Putamen (tissue), 1 donor: ENCODE data around the gene C8G.
A peak's percentile ranks its signal among the peaks of the same experiment; 100 is the strongest.

ENCODE experiments used
- DNase-seq: peaks from one replicate; pipeline ENCODE4 v3.0.0-alpha.2; 2016; ENCODE audit warnings: low spot score

C8G gene

GRCh38 chr9:136968333-136969127 lies 23.5 kb downstream of the C8G start:
- DNase-seq: no peak

GRCh38 chr9:136969150-136969549 lies 24.1 kb downstream of the C8G start:
- no peak for DNase-seq

GRCh38 chr9:136969774-136970173 lies 24.7 kb downstream of the C8G start:
- no peak for DNase-seq

- DNase-seq: no peak
Observed at GRCh38 chr9:136970361-136970760, 25.3 kb downstream of the C8G start.

DNA sequence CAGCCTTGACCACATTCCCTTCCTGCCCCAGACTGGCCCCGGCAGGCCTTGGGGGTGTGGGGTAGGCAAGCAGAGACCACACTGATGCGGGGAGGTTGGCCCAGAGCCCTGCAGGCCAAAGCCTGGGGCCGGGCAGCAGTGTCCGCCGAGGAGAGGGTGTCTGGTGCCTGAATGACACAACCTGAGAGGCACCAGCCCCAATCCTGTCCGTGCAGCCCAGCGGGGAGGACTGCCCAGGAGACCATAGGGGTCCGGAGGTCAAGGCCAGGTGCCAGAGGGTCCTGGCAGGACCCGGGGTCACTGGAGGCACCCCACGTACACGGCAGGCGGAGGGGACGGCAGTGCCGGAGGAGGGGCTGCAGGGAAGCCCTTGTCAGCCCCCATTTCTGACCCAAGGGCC lies 26.7 kb downstream of the C8G start:
- DNase-seq: no peak

GRCh38 chr9:136972335-136972734 lies 27.3 kb downstream of the C8G start:
- no peak for DNase-seq

DNA sequence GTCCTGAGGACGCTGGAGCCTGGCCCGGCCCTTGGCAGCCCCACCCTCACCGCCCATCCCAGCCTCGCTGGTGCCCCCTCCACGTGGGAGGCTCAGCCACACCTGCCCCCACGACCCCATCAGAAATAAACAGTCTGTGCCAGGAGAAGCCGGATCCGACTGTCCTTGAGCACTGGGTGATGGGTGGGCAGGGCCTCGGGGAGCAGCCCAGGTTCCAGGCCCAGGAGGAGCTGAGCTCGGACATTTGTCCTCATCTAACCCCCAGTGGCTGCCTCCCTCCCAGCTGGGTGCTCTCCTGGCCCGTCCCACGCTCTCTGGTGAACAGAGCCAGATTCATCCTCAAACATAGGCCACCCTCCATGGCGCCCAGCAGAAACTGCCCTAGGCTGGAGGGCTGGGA lies 27.7 kb downstream of the C8G start:
- no peak for DNase-seq

DNA sequence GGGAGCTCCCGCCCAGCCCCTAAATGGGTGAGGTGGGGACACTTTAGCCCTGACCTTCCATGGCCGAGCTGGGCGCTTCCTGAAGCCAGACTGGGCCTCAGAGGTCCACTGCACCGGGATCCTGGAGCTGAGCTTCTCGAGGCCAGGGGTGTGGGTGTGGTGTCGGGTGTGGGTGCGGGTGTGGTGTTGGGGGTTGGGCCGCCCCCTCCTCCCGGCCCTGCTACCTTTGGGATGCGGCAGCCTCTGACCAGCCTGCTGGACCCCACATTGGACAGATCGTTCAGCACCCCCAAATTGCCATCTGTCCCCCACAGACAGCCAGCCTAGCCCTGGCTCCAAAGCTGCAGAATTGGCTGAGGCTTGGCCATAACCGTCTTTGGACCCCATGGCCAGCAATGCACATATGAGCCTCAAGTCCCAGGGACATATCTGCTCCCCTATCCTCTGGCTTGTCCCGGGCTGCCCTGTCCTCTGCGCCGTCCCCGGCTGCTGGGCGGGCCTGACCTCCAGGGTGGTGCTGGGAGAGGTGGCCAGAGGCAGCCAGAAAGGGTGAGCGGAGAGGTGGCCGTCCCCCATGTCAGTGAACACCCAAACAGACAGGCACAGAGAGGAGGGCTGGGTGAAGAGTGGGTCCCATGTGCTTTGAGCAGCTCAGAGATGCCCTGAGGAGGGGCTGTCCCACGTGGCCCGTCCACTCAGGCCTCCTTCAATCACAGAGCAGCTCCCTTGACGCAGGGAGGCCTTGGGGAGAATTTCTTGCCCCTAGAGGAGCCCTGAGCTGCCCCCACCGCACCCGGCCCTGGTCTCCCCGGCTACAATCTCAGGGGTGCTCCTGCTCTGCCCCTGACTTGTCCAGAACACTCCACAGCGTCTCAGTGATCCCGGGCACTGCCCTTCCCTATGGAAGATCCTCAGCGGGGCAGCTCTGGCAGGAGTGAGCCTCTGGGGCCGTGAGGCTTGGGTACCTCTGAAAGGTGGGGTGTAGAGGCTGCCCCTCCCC lies 28.9 kb downstream of the C8G start:
- no peak for DNase-seq

GRCh38 chr9:136974817-136975535 lies 29.9 kb downstream of the C8G start:
- DNase-seq: no peak

DNA sequence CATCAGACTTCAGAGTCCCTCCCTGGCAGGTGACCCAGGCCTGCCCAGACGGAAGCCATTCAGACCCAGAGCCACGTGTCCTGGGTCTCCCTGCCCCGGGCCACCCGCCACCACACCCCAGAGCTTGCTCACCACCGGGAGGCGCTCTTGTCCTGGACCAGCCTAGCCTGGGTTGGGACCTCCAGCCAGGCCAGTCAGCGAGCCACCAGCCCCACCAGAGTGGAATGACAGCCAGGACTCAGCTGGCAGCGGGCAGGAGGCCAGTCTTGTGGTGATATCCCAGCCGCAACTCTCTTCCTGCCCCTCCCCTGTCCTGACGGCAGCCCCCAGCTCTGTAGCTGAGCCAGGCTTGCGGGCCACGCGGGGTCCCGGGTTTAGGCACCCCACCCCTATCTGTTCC lies 30.6 kb downstream of the C8G start:
- peak; percentile 86 for DNase-seq

GRCh38 chr9:136977223-136977622 lies 32.2 kb downstream of the C8G start, which contains the start of gene PTGDS:
Gene PTGDS (plus strand): TSS chr9:136977504. CDS start chr9:136977579, 75 bp downstream.
- DNase-seq: peak; percentile 97

DNA sequence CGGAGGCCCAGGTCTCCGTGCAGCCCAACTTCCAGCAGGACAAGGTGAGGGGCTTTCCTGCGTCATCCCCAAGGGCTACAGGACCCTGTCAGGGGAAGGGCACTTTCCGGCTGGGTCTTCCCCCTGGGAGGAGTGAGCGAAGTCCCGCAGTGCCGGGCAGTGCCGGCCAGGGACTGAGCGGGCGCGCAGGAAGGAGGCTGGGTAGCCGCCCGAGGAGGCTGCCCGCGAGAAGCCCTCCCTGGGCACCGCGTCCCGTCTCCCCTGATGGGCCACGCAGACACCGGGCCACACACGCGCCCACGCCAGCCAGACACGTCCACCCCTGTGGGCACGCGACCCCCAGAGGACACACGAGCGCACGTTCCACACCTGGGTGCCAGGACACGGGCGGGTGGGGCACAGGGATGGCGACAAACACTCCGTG lies 32.6 kb downstream of the C8G start:
- no peak for DNase-seq

GRCh38 chr9:136978073-136978864 lies 33.2 kb downstream of the C8G start:
- peak; percentile 93 for DNase-seq

DNA sequence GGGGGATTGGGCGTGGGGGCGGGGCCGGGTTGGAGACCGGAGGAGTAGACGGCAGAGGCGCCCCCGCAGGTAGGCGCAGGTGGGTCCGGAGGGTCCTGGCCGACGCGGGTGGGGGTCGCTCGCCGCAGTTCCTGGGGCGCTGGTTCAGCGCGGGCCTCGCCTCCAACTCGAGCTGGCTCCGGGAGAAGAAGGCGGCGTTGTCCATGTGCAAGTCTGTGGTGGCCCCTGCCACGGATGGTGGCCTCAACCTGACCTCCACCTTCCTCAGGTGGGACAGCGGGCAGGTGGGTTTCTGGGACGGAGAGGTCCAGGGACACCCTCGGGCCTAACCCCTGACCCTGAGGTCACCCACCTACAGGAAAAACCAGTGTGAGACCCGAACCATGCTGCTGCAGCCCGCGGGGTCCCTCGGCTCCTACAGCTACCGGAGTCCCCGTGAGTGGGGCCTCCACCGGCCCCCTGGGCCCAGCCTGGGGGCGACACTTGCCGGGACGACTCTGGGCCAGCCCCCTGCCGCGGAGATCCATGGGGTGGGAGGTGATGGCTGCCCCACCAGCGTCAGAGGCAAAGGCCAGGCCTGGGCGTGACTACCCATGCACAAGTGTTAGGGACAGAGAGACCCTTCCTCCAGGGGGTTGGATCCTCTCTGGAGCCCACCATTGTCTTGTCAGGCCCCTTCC lies 34.0 kb downstream of the C8G start:
- DNase-seq: no peak

DNA sequence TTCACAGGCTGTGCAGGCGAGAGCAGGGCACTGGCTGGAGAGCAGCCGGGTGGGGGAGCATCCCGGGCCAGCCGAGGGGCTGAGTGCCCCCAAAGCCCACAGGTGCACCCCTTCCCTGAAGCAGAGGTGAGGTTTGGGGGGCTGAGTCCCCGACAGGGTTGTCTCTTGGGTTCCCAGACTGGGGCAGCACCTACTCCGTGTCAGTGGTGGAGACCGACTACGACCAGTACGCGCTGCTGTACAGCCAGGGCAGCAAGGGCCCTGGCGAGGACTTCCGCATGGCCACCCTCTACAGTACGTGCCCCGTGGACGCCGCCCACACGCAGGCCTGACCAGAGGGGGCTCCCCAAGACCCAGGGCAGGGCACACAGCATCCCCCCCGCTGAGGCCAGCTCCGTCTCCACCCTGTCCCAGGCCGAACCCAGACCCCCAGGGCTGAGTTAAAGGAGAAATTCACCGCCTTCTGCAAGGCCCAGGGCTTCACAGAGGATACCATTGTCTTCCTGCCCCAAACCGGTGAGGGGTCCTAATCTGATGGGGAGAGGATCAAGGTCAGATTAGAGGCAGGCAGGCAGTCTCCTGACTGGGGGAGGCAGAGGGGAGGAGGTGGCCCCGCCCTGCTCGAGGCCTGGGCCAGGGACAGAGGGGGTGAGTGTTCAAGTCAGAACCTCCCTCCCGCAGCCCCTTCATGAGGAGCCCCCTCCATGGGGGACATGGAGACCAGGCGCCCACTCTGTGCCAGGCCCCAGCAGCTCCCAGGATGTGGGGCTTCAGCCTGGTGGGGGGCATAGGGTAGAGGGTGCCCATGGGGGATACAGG lies 34.9 kb downstream of the C8G start:
- DNase-seq: no peak

- DNase-seq: no peak
Observed at GRCh38 chr9:136980669-136981478, 35.8 kb downstream of the C8G start.

DNA sequence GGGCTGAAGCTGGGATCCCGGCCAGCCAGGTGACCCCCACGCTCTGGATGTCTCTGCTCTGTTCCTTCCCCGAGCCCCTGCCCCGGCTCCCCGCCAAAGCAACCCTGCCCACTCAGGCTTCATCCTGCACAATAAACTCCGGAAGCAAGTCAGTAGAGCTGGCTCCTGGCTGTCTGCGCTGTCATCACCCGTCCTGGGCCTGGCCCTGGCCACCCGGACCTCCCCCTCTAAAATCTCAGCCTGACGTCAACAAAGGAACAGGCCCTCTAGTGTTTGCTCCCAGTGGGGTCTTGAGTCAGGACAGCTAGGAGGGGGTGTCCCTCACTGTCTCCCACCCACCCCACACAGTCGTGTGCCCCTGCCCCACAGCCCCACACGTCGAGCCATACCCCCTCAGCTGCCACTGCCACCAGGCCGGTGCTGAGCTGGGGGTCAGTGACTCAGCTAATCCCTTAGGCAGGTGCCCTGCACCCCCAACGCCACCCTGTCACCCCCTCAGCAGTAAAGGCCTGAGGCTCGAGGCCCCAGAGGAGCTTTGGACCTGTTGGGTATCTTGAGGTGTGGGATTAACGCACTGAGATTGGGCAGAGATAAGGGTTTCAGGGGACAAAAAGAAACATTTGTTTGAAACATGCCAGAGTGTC lies 36.7 kb downstream of the C8G start:
- peak; percentile 77 for DNase-seq
